SK-N-SH (cell line): ENCODE results near the gene LMAN1L. TPM values are rescaled to one million over a fixed set of nuclear protein-coding genes. Genes with fewer than 3 reads are reported as not detected.

ENCODE experiments used
- CTCF ChIA-PET: fragments of 300-600, 350-600 bp; formaldehyde crosslinking; extraction: SDS; loops from one replicate; lab custom pipeline; 2021; lab: Yijun Ruan, JAX
- POLR2A ChIA-PET: fragments of 350-600 bp; sonication (Branson Sonifier 250); formaldehyde crosslinking; extraction: SDS; loops from one replicate; lab custom pipeline; 2020; ENCODE audit warnings: antibody characterized with exemption, inconsistent platforms; lab: Yijun Ruan, JAX
- DNase-seq: peaks from one replicate; pipeline ENCODE4 v3.0.0; 2012
- H2AFZ ChIP-seq: fragments of 200-600 bp; sonication (generic); 2 replicates; pipeline ENCODE4 v1.8.1; 2016; ENCODE audit warnings: antibody characterized with exemption, mild to moderate bottlenecking, low read depth
- H3F3A ChIP-seq: fragments of 200-600 bp; sonication (generic); replicated peaks from 2 replicates; pipeline ENCODE3; 2016; ENCODE audit warnings: antibody characterized with exemption, mild to moderate bottlenecking; ENCODE audit not compliant: insufficient read depth
- H3K27ac ChIP-seq, 2 experiments: fragments of 200-500 bp in 1 of 2; fragments of 200-600 bp in 1 of 2; sonication (Bioruptor generic) in 1 of 2; sonication (generic), shearing (Covaris generic) in 1 of 2; 2 replicates each; pipeline versions ENCODE4 v1.5.1 to v1.6.1; 2014 to 2016; ENCODE audit warnings: low read depth in 2 of 2, inconsistent platforms in 1 of 2, low read length in 1 of 2, mild to moderate bottlenecking in 1 of 2, mixed read lengths in 1 of 2
- H3K27me3 ChIP-seq: fragments of 200-600 bp; sonication (generic), shearing (Covaris generic); 2 replicates; pipeline ENCODE4 v1.6.1; 2016; ENCODE audit warnings: mixed run types; ENCODE audit not compliant: insufficient read depth
- H3K36me3 ChIP-seq, 2 experiments: fragments of 200-500 bp in 1 of 2; fragments of 200-600 bp in 1 of 2; sonication (Bioruptor generic) in 1 of 2; sonication (generic) in 1 of 2; replicated peaks in 1 of 2; 2 replicates each; pipeline versions ENCODE3 to v1.5.1; 2014 to 2016; ENCODE audit warnings: low read length in 1 of 2, mild to moderate bottlenecking in 1 of 2; ENCODE audit not compliant: insufficient read depth in 2 of 2, control insufficient read depth in 1 of 2
- H3K4me1 ChIP-seq, 2 experiments: fragments of 200-500 bp in 1 of 2; fragments of 200-600 bp in 1 of 2; sonication (Bioruptor generic) in 1 of 2; sonication (generic), shearing (Covaris generic) in 1 of 2; 2 replicates each; pipeline versions ENCODE4 v1.5.1 to v1.6.1; 2014 to 2016; ENCODE audit warnings: low read depth in 1 of 2, low read length in 1 of 2, mixed run types in 1 of 2; ENCODE audit not compliant: insufficient read depth in 2 of 2, control insufficient read depth in 1 of 2
- H3K4me2 ChIP-seq: fragments of 200-600 bp; sonication (generic), shearing (Covaris generic); 2 replicates; pipeline ENCODE4 v1.6.1; 2017; ENCODE audit warnings: mixed run types
- H3K4me3 ChIP-seq, 2 experiments: fragments of 200-500 bp in 1 of 2; fragments of 200-600 bp in 1 of 2; sonication (Bioruptor generic) in 1 of 2; sonication (generic), shearing (Covaris generic) in 1 of 2; 2 replicates each; pipeline versions ENCODE4 v1.5.1 to v1.8.1; 2014 to 2016; ENCODE audit warnings: low read depth in 2 of 2, inconsistent platforms in 1 of 2, low read length in 1 of 2, mild to moderate bottlenecking in 1 of 2, mixed read lengths in 1 of 2, moderate library complexity in 1 of 2
- H3K79me2 ChIP-seq: fragments of 200-600 bp; sonication (generic); 2 replicates; pipeline ENCODE4 v1.8.1; 2017; ENCODE audit warnings: mild to moderate bottlenecking; ENCODE audit not compliant: insufficient read depth
- H3K9ac ChIP-seq: fragments of 200-600 bp; sonication (generic); 2 replicates; pipeline ENCODE4 v1.6.1; 2017; ENCODE audit warnings: mixed run types
- H3K9me2 ChIP-seq: fragments of 200-600 bp; sonication (generic); 2 replicates; pipeline ENCODE4 v1.6.1; 2017; ENCODE audit warnings: mixed run types
- H3K9me3 ChIP-seq: fragments of 200-600 bp; sonication (generic); 2 replicates; pipeline ENCODE4 v1.6.1; 2017; ENCODE audit warnings: mixed run types, mild to moderate bottlenecking, moderate library complexity
- H4K20me1 ChIP-seq: fragments of 200-600 bp; sonication (generic); 2 replicates; pipeline ENCODE4 v1.6.1; 2017; ENCODE audit warnings: mild to moderate bottlenecking, mixed run types; ENCODE audit not compliant: insufficient read depth
- ELF1 ChIP-seq: IDR thresholded peaks from 2 replicates; pipeline ENCODE4 v1.4.0; 2012
- EZH2phosphoT487 ChIP-seq: fragments of 200-600 bp; sonication (generic); IDR thresholded peaks from 2 replicates; pipeline ENCODE4 v1.6.1; 2017; ENCODE audit warnings: low read depth, mixed run types, mild to moderate bottlenecking, antibody characterized with exemption, moderate library complexity, borderline replicate concordance
- GATA2 ChIP-seq: sonication (generic); formaldehyde crosslinking; IDR thresholded peaks from 2 replicates; pipeline ENCODE4 v1.5.0; 2020; ENCODE audit warnings: mild to moderate bottlenecking, missing genetic modification reagents
- JUND ChIP-seq: IDR thresholded peaks from 2 replicates; pipeline ENCODE4 v1.4.0; 2012
- MXI1 ChIP-seq: IDR thresholded peaks from 2 replicates; pipeline ENCODE4 v1.6.1; 2012; ENCODE audit warnings: mild to moderate bottlenecking, low read depth, low read length, improper control_type of control experiment
- PBX3 ChIP-seq: IDR thresholded peaks from 2 replicates; pipeline ENCODE4; 2012
- RAD21 ChIP-seq: IDR thresholded peaks from 2 replicates; pipeline ENCODE4 v1.6.1; 2012; ENCODE audit warnings: mild to moderate bottlenecking, low read length
- RCOR1 ChIP-seq: fragments of 150-350 bp; IDR thresholded peaks from 2 replicates; pipeline ENCODE4 v1.6.1; 2017; ENCODE audit warnings: antibody characterized with exemption, low read length
- SMC3 ChIP-seq: IDR thresholded peaks from 2 replicates; pipeline ENCODE4 v1.6.1; 2012; ENCODE audit warnings: low read depth, low read length, improper control_type of control experiment
- TAF1 ChIP-seq: IDR thresholded peaks from 2 replicates; pipeline ENCODE4 v1.6.1; 2012; ENCODE audit warnings: low read depth, mild to moderate bottlenecking, low read length, moderate library complexity, borderline replicate concordance
- ZBTB33 ChIP-seq: IDR thresholded peaks from 2 replicates; pipeline ENCODE4 v1.4.0; 2012; ENCODE audit warnings: low read depth, borderline replicate concordance
- WGBS: methylation state at CpG from one replicate; pipeline ENCODE4 v1.1.6; 2017; ENCODE audit warnings: low lambda C conversion rate; 5-methylcytosine and 5-hydroxymethylcytosine counted together
- polyA plus RNA-seq, 3 experiments: library from polyadenylated mRNA; depleted of rRNA; stranded (reverse); fragments of >200 nt; gene quantifications; 2 replicates each; pipeline ENCODE4 v1.2.3, GENCODE V29; 2012
- TF ChIP-seq, protein P1 (sequence below): IDR thresholded peaks from 2 replicates; pipeline ENCODE4 v1.4.0; 2012; ENCODE audit warnings: low read depth

LMAN1L gene
- polyA plus RNA-seq, 1 of the 3 experiments (the other 2 are of a cell fraction): 0.02 TPM

GRCh38 chr15:74829486-74829885 is 16.9 kb downstream of the LMAN1L start (continued):
- TF ChIP-seq ZBTB33: no peak
- TF ChIP-seq PBX3: no peak
- TF ChIP-seq MXI1: no peak
- no peak for TF ChIP-seq EZH2phosphoT487
- TF ChIP-seq ELF1: no peak
- no peak for TF ChIP-seq GATA2 (CRISPR knock-in tag)
- no peak for TF ChIP-seq RAD21

DNA sequence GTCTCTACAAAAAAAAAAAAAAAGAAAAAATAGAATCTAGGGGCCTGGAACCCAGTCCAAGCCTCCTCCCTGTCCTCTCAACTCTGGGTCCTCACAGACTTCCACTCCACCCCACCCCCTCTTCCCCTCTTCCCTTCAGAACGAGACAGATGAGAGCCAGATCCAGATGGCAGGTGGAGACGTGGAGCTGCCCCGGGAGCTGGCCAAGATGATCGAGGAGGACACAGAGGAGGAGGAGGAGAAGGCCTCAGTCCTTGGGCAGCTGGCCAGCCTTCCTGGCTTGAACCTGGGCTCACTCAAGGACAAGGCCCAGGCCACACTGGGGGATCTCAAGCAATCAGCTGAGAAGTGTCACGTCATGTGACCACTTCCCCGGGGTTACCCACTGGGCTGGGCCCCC is 17.4 kb downstream of the LMAN1L start:
- CTCF ChIA-PET: interaction anchor here (0.8 to 10.2 kb wide), 10 partner anchors 10 to 194 kb away, joined by 3 to 82 read pairs (median 4); partner anchors contain the start of genes CSK, LMAN1L and ULK3
- WGBS: 66% methylated on average over 6 of the region's 6 CpGs

More for the DNA sequence above, 17.4 kb downstream of the LMAN1L start:
- H3K4me2 ChIP-seq: no peak overlapping the region
- H2AFZ ChIP-seq: no peak overlapping the region
- no peaks in the 10 kb centered on the region for H3K9me3 ChIP-seq
- no peak overlapping the region for H3K27ac ChIP-seq
- H3K9me2 ChIP-seq: no peaks in the 10 kb centered on the region
- H3K36me3 ChIP-seq: no peaks in the 10 kb centered on the region
- no peak overlapping the region for H3K9ac ChIP-seq
- no peaks in the 10 kb centered on the region for H3K79me2 ChIP-seq
- no peaks in the 10 kb centered on the region for H3F3A ChIP-seq
- POLR2A ChIA-PET: no interaction called here
- TF ChIP-seq ELF1 (no peak), PBX3 (no peak), RCOR1 (no peak), JUND (no peak), TAF1 (no peak), SMC3 (no peak)
- TF ChIP-seq, protein P1, sequence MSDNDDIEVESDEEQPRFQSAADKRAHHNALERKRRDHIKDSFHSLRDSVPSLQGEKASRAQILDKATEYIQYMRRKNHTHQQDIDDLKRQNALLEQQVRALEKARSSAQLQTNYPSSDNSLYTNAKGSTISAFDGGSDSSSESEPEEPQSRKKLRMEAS: no peak
- peaks cover 24% of the 10 kb centered on the region; the same call in 1 of the 2 replicates for H3K27me3 ChIP-seq
- peaks cover 0 to 16% of the 10 kb centered on the region in 2 experiments; a peak in 1 of 4 replicates for H3K4me1 ChIP-seq
- no peak overlapping the region for H3K4me3 ChIP-seq
- DNase-seq: no peak
- H4K20me1 ChIP-seq: no peaks in the 10 kb centered on the region
